BE2C (cell line): ENCODE results near the gene COL23A1.

Experiments
- DNase-seq: peaks from one replicate; pipeline ENCODE4 v3.0.0-alpha.2; 2020
- H3K27me3 ChIP-seq: fragments of 250-450 bp; sonication (Bioruptor Pico); 2 replicates; pipeline ENCODE4 v1.5.1; 2020; ENCODE audit warnings: mild to moderate bottlenecking
- H3K36me3 ChIP-seq: fragments of 250-450 bp; sonication (Bioruptor Pico); 2 replicates; pipeline ENCODE4 v1.5.1; 2020; ENCODE audit warnings: mild to moderate bottlenecking
- H3K4me1 ChIP-seq: fragments of 250-450 bp; sonication (Bioruptor Pico); 2 replicates; pipeline ENCODE4 v1.5.1; 2020
- H3K4me3 ChIP-seq: 2 replicates; pipeline ENCODE4 v1.5.1; 2011; ENCODE audit warnings: low read depth, low read length
- H3K9me3 ChIP-seq: fragments of 250-450 bp; sonication (Bioruptor Pico); 2 replicates; pipeline ENCODE4 v1.5.1; 2020
- TF ChIP-seq, protein P1 (sequence below): IDR thresholded peaks from 2 replicates; pipeline ENCODE4 v1.5.1; 2012; ENCODE audit warnings: mild to moderate bottlenecking, low read depth, low read length

COL23A1 gene

DNA sequence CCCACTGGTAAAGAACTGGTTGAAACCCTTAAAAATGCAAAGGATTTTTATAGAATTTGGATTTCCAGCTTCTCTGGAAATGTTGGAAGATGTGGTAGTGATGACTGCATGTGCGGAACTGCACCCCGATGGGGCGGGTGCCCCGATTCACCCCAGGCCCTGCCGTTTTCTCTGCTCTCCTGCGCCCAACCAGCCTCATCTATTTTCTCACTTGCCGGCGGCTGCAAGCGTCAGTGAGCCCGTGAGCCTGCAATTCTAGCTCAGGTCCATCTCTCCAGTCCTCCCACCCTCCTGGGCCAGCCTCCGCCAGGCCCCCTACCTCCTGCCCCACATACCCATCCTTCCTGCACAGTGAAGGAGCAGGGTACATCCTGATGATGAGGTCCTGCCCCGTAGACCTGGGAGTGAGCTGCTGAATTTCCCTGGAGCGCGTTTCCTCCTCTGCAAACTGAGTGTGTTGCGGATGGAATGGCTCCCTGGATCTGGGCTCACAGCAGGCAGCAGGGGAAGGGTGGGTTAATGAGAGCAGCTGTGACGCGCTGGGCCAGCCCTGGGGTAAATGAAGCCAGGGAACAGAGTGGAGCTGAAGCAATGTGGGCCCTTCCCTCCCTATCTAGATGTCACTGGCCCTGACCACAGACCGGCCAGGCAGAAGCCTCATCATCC lies 311.7 kb downstream of the COL23A1 start:
- TF ChIP-seq, protein P1, sequence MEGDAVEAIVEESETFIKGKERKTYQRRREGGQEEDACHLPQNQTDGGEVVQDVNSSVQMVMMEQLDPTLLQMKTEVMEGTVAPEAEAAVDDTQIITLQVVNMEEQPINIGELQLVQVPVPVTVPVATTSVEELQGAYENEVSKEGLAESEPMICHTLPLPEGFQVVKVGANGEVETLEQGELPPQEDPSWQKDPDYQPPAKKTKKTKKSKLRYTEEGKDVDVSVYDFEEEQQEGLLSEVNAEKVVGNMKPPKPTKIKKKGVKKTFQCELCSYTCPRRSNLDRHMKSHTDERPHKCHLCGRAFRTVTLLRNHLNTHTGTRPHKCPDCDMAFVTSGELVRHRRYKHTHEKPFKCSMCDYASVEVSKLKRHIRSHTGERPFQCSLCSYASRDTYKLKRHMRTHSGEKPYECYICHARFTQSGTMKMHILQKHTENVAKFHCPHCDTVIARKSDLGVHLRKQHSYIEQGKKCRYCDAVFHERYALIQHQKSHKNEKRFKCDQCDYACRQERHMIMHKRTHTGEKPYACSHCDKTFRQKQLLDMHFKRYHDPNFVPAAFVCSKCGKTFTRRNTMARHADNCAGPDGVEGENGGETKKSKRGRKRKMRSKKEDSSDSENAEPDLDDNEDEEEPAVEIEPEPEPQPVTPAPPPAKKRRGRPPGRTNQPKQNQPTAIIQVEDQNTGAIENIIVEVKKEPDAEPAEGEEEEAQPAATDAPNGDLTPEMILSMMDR: no peak
- no peak overlapping the region for H3K4me3 ChIP-seq
- no peaks in the 10 kb centered on the region for H3K36me3 ChIP-seq
- H3K4me1 ChIP-seq: 0 out of 2 replicates have a peak, but pooled peaks cover 4% of the 10 kb centered on the region
- H3K9me3 ChIP-seq: no peaks in the 10 kb centered on the region; the same call in 1 of the 2 replicates
- no peaks in the 10 kb centered on the region for H3K27me3 ChIP-seq
- DNase-seq: no peak

DNA sequence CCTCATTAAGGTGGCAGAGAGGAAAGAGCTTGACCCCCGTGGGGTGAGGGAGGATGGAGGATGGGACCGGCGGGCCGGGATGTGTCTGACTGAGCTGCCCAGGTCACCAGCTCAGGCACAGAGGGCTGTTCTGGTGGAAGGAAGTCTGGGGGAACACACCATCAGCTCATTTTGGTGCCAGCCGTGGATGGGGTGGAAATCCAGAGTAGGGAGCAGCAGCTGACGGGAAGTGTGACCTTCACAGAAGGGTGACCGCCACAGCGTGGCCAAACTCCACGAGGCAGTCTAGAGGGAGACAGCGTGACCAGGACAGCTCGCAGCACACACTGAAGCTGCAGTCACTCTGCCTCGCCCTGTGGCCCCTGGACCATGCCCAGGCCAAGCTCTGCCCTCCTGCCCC lies 312.3 kb downstream of the COL23A1 start:
- DNase-seq: peak; percentile 4
- Histone ChIP-seq H3K4me1 (0 out of 2 replicates have a peak, but pooled peaks cover 4% of the 10 kb centered on the region), H3K27me3 (no peaks in the 10 kb centered on the region), H3K36me3 (no peaks in the 10 kb centered on the region), H3K9me3 (no peaks in the 10 kb centered on the region; the same call in 1 of the 2 replicates), H3K4me3 (no peak overlapping the region)
- TF ChIP-seq, protein P1: no peak

DNA sequence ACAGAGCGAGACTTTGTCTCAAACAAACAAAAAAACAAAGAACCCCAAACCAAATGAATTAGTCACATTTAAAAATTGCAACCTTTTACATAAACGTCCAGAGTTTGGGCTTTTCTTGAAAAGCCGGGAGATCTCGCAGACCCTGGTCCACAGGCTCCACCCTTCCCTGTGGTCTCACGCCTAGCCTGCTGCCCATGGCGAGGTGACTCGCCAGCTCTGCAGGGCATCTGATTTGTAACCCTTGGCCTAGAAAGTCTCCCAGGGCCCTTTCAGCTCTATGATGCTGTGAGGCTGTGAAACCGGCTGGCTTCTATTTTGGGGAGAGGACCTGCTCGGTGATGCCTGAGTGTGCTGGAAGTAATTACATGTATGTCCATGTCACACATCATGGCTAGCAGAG lies 312.8 kb downstream of the COL23A1 start:
- H3K36me3 ChIP-seq: no peaks in the 10 kb centered on the region

DNA sequence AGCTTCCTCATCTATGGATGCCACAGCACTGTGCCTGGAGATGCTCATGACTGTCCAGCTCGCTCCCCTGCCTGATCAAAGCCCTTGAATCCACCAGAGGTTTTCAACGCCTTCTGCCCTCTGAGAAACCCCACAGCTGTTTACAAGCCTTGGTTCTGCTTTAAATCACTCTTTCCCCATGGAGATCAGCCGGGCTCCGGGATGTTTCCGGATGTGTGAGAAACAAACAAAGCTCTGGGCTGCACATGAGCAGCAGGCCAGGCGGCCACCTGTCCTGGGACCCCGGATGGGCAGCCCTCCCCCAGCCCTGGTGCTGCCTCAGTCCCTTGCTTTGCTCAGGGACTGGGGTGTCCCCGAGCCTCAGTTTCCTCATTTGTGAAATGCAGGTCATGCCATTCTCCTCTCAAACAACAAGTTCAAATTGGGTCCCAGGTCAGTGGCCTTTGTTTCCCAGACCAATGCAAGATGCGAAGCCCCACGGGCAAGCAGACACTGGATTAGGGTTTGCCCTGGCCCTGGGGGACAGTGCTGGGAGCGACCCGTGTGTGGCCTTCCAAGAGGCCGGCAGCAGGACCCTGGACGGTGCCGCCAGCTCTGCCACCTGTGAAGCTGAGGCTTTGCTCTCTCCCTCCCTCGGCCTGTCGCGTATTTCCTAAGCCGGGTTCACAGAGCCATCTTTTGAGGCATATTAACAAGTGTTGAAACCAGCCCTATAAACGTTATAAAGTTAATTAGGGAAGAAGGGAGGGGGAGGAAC lies 315.2 kb downstream of the COL23A1 start:
- TF ChIP-seq, protein P1: no peak
- H3K4me3 ChIP-seq: no peak overlapping the region
- DNase-seq: no peak
- no peaks in the 10 kb centered on the region; the same call in 1 of the 2 replicates for H3K9me3 ChIP-seq
- H3K36me3 ChIP-seq: no peaks in the 10 kb centered on the region
- no peaks in the 10 kb centered on the region for H3K4me1 ChIP-seq
- no peaks in the 10 kb centered on the region for H3K27me3 ChIP-seq

More for the DNA sequence above, 312.8 kb downstream of the COL23A1 start:
- no peak overlapping the region for H3K4me3 ChIP-seq
- 0 out of 2 replicates have a peak, but pooled peaks cover 4% of the 10 kb centered on the region for H3K4me1 ChIP-seq
- H3K27me3 ChIP-seq: no peaks in the 10 kb centered on the region
- TF ChIP-seq, protein P1: no peak
- DNase-seq: no peak
- H3K9me3 ChIP-seq: no peaks in the 10 kb centered on the region; the same call in 1 of the 2 replicates

DNA sequence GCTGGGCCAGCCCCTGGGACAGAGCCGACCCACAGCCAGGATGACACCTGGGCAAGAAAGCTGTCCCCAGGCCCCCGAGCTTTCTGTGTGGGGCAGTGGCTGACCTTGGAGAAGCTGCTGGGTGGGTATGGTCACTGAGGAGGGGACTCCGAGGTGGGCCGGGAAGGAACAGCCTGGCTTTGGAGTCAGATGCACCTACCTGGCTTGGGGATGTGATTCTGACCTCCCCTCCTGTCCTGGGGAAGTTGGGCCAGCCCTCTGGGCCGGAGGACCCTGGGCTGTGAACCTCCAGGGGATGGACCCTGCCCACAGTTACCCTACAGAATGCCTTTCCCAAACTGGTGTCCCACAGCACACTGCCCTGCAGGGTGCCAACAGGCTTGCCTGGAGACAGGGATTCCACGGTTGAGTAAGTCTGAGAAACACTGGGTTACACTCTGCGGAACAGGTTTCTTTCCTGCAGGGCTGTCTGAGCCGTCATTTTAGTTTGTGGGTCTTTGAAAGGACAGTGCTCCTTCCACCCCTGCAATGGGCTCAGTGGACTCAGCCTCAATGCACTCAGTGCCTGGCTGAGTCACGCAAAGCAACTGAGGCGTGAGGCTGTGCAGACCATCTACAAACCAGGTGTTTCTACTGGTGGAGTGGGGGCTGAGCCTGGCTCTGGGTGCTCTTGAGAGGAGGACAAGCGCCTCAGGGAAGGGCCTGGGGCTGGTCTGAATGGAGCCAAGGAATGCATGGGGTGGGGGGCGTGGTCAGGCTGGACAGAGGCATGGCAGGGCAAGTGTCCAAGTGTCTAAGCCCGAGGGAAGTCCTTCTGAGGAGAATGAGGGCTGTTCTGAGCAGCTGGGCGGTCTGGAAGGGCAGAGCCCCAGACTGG lies 316.3 kb downstream of the COL23A1 start:
- Histone ChIP-seq H3K4me1 (no peaks in the 10 kb centered on the region), H3K27me3 (no peaks in the 10 kb centered on the region), H3K4me3 (no peak overlapping the region), H3K36me3 (no peaks in the 10 kb centered on the region), H3K9me3 (no peaks in the 10 kb centered on the region; the same call in 1 of the 2 replicates)
- TF ChIP-seq, protein P1: no peak
- no peak for DNase-seq
